Activated CD8-positive, alpha-beta T cell treated with anti-CD3 and anti-CD28 coated beads for 36 hours (primary cell): ENCODE data around the gene GABPB1. TPM values are rescaled to one million over a fixed set of nuclear protein-coding genes. Genes with fewer than 3 reads are reported as not detected.

Experiments used
- ATAC-seq: fragments of 200-7000 bp; cut with Tn5 transposase; one replicate; pipeline ENCODE4 v1.10.0; 2021; ENCODE audit warnings: mild to moderate bottlenecking, moderate library complexity
- CTCF ChIA-PET: fragments of 350-600 bp; sonication (Branson Sonifier 250); formaldehyde crosslinking; loops from one replicate; lab custom pipeline; 2021; ENCODE audit warnings: antibody characterized with exemption; lab: Charles Lee
- POLR2A ChIA-PET: fragments of 350-600 bp; sonication (Branson Sonifier 250); formaldehyde crosslinking; loops from one replicate; lab custom pipeline; 2021; ENCODE audit warnings: antibody characterized with exemption; lab: Charles Lee
- DNase-seq: peaks from one replicate; pipeline ENCODE4 v3.0.0-alpha.2; 2020
- H3K27ac Mint-ChIP-seq: one replicate; pipeline ENCODE4 v1.8.0; 2021; ENCODE audit warnings: mild to moderate bottlenecking, mixed read lengths
- H3K27me3 Mint-ChIP-seq: one replicate; pipeline ENCODE4 v1.8.0; 2021; ENCODE audit warnings: mixed read lengths
- H3K36me3 Mint-ChIP-seq: one replicate; pipeline ENCODE4 v1.8.0; 2021; ENCODE audit warnings: low read depth, mixed read lengths
- H3K4me1 Mint-ChIP-seq: one replicate; pipeline ENCODE4 v1.8.0; 2021; ENCODE audit warnings: low read depth, mixed read lengths
- H3K4me3 Mint-ChIP-seq: one replicate; pipeline ENCODE4 v1.8.0; 2021; ENCODE audit warnings: mild to moderate bottlenecking, moderate library complexity, mixed read lengths
- H3K9me3 Mint-ChIP-seq: one replicate; pipeline ENCODE4 v1.8.0; 2021; ENCODE audit warnings: mixed read lengths
- CTCF ChIP-seq: fragments of 200-600 bp; IDR thresholded peaks from one replicate; pipeline ENCODE4 v1.8.0; 2022; ENCODE audit warnings: antibody characterized with exemption, mild to moderate bottlenecking
- intact Hi-C: fragments of 100-400 bp; cut with micrococcal nuclease; formaldehyde crosslinking; loops from one replicate; pipeline ENCODE4 v1.10.0; 2022
- total RNA-seq, 2 experiments: library from RNA; stranded (reverse); gene quantifications; one replicate each; pipeline ENCODE4 v1.2.3, GENCODE V29; 2021

The GABPB1 gene
- total RNA-seq, 2 experiments from 2014 or later, result 33.2 to 36.2 TPM

- peak; percentile 76 for ATAC-seq
- Mint-ChIP-seq H3K27ac (peak overlapping the region; percentile 93), H3K36me3 (no peaks in the 10 kb centered on the region), H3K4me1 (peaks cover 46% of the 10 kb centered on the region), H3K4me3 (no peak overlapping the region), H3K9me3 (peaks cover 3% of the 10 kb centered on the region), H3K27me3 (peaks cover 2% of the 10 kb centered on the region)
- intact Hi-C loops, result loop anchor here (5.0 kb wide), 1 partner anchor 80 kb away; the partner anchor contains the start of gene SLC27A2
- POLR2A ChIA-PET, result interaction anchor here (0.6 to 4.2 kb wide), 5 partner anchors 14 to 92 kb away, joined by 3 to 28 read pairs (median 7); partner anchors contain the start of genes GABPB1 and SLC27A2
- no peak for TF ChIP-seq CTCF
- CTCF ChIA-PET, result interaction anchor here (0.7 to 3.0 kb wide), 10 partner anchors 8 to 118 kb away, joined by 3 to 14 read pairs (median 6); partner anchors contain the start of gene SLC27A2
- peak; percentile 87 for DNase-seq
Measured at GRCh38 chr15:50262533-50262932, 92.5 kb downstream of the GABPB1 start.

GRCh38 chr15:50261981-50262380, 93.0 kb downstream of the GABPB1 start:
- no peaks in the 10 kb centered on the region for H3K36me3 Mint-ChIP-seq
- no peak overlapping the region for H3K4me3 Mint-ChIP-seq
- H3K27ac Mint-ChIP-seq, result peak overlapping the region; percentile 93
- ChIA-PET CTCF (interaction anchor here (1.0 to 3.0 kb wide), 9 partner anchors 8 to 117 kb away, joined by 3 to 14 read pairs (median 6); partner anchors contain the start of gene SLC27A2), POLR2A (interaction anchor here (0.6 to 4.2 kb wide), 5 partner anchors 13 to 92 kb away, joined by 3 to 28 read pairs (median 7); partner anchors contain the start of genes GABPB1 and SLC27A2)
- intact Hi-C loops, result loop anchor here (5.0 kb wide), 1 partner anchor 80 kb away; the partner anchor contains the start of gene SLC27A2
- H3K27me3 Mint-ChIP-seq, result peaks cover 1% of the 10 kb centered on the region
- DNase-seq (peak; percentile 42), ATAC-seq (peak; percentile 21)
- TF ChIP-seq CTCF, result peak; percentile 23
- H3K9me3 Mint-ChIP-seq, result peaks cover under 1% of the 10 kb centered on the region
- peaks cover 48% of the 10 kb centered on the region for H3K4me1 Mint-ChIP-seq

GRCh38 chr15:50260969-50261496, 94.0 kb downstream of the GABPB1 start:
- Mint-ChIP-seq H3K36me3 (no peaks in the 10 kb centered on the region), H3K27ac (peak overlapping the region; percentile 93), H3K4me1 (peaks cover 48% of the 10 kb centered on the region), H3K9me3 (no peaks in the 10 kb centered on the region), H3K4me3 (peak overlapping the region; percentile 35), H3K27me3 (no peaks in the 10 kb centered on the region)
- TF ChIP-seq CTCF, result no peak
- intact Hi-C loops, result loop anchor here (5.0 kb wide), 1 partner anchor 79 kb away; the partner anchor contains the start of gene SLC27A2
- ChIA-PET CTCF (interaction anchor here (0.6 to 3.0 kb wide), 9 partner anchors 10 to 1218 kb away, joined by 3 to 14 read pairs (median 7); partner anchors contain the start of gene SLC27A2), POLR2A (interaction anchor here (0.7 to 4.2 kb wide), 6 partner anchors 12 to 414 kb away, joined by 3 to 28 read pairs (median 4); partner anchors contain the start of genes GABPB1 and SLC27A2)
- DNase-seq (peak; percentile 30), ATAC-seq (peak; percentile 10)

- no peak for TF ChIP-seq CTCF
- Mint-ChIP-seq H3K9me3 (no peaks in the 10 kb centered on the region), H3K36me3 (no peaks in the 10 kb centered on the region), H3K27me3 (no peaks in the 10 kb centered on the region), H3K4me3 (no peak overlapping the region), H3K27ac (peak overlapping the region; percentile 35), H3K4me1 (peaks cover 48% of the 10 kb centered on the region)
- intact Hi-C loops, result no loop called here
- ATAC-seq (no peak), DNase-seq (peak; percentile 16)
- ChIA-PET POLR2A (interaction anchor here (1.1 to 4.2 kb wide), 3 partner anchors 11 to 95 kb away, joined by 3 to 28 read pairs (median 14); partner anchors contain the start of gene GABPB1), CTCF (interaction anchor here (1.1 to 2.4 kb wide), 4 partner anchors 10 to 125 kb away, joined by 3 to 10 read pairs (median 7); no protein-coding TSS in a partner anchor)
Measured at GRCh38 chr15:50259276-50259675, 95.7 kb downstream of the GABPB1 start.
